HepG2 (cell line): ENCODE results near the gene SLX9. TPM values are rescaled to one million over a fixed set of nuclear protein-coding genes. Genes with fewer than 3 reads are reported as not detected.

Experiments used
- ATAC-seq: fragments of 200-7000 bp; cut with Tn5 transposase; 3 replicates; pipeline ENCODE4 v1.9.1; 2020; ENCODE audit warnings: mild to moderate bottlenecking, moderate library complexity
- BruUV-seq: library from RNA; stranded (reverse); fragments of 400-500 nt; replicated peaks from 2 replicates; lab custom pipeline; 2021; lab: Mats Ljungman, UMichigan
- CTCF ChIA-PET: fragments of 300-600 bp; formaldehyde crosslinking; extraction: SDS; loops from one replicate; lab custom pipeline; 2021; ENCODE audit warnings: low total read pairs, inconsistent platforms, low intra/inter-chr PET ratio; lab: Yijun Ruan, JAX
- POLR2A ChIA-PET: fragments of 350-600 bp; sonication (Branson Sonifier 250); formaldehyde crosslinking; loops from one replicate; lab custom pipeline; 2020; ENCODE audit warnings: antibody characterized with exemption, inconsistent platforms; lab: Yijun Ruan, JAX
- DNase-seq: peaks from one replicate; pipeline ENCODE4 v3.0.0-alpha.2; 2015; ENCODE audit warnings: low spot score
- FAIRE-seq: peaks from 3 replicates; lab custom pipeline; 2011; peaks lifted over from hg19 to GRCh38; lab: Jason Lieb, UNC
- H2AFZ ChIP-seq: one replicate; pipeline ENCODE4 v1.6.1; 2011; ENCODE audit warnings: low read length, inconsistent platforms
- H3K27ac ChIP-seq: fragments of 300-600 bp; 3 replicates; pipeline ENCODE4 v1.8.0; 2011; ENCODE audit warnings: mixed run types, mild to moderate bottlenecking, mixed read lengths, low read length, inconsistent platforms; ENCODE audit not compliant: insufficient read depth; ENCODE audit errors: extremely low read length
- H3K27me3 ChIP-seq, 2 experiments: fragments of 200-600 bp in 1 of 2; 2 replicates in 1 of 2; 3 replicates in 1 of 2; pipeline versions ENCODE4 v1.6.0 to v1.8.0; 2011; ENCODE audit warnings: low read length in 2 of 2, mild to moderate bottlenecking in 2 of 2, moderate library complexity in 2 of 2, inconsistent platforms in 1 of 2; ENCODE audit not compliant: insufficient read depth in 2 of 2, control insufficient read depth in 1 of 2
- H3K36me3 ChIP-seq, 2 experiments: fragments of 200-600 bp in 1 of 2; replicated peaks in 1 of 2; 2 replicates in 1 of 2; 3 replicates in 1 of 2; pipeline versions ENCODE4 v1.5.1 to v1.8.0; 2011; ENCODE audit warnings: low read length in 2 of 2, inconsistent platforms in 1 of 2; ENCODE audit not compliant: insufficient read depth in 2 of 2, control insufficient read depth in 1 of 2
- H3K4me1 ChIP-seq: 2 replicates; pipeline ENCODE4 v1.5.1; 2012; ENCODE audit warnings: low read length, inconsistent platforms; ENCODE audit not compliant: insufficient read depth
- H3K4me2 ChIP-seq: 2 replicates; pipeline ENCODE4 v1.6.0; 2011; ENCODE audit warnings: low read depth, low read length, inconsistent platforms
- H3K4me3 ChIP-seq, 3 experiments: fragments of 200-600 bp in 1 of 3; sonication (generic), shearing (Covaris generic) in 1 of 3; replicated peaks in 1 of 3; 2 replicates each; pipeline ENCODE4 v1.5.1; 2011 to 2016; ENCODE audit warnings: low read length in 3 of 3, inconsistent platforms in 2 of 3, low read depth in 2 of 3, mild to moderate bottlenecking in 2 of 3, control low read depth in 1 of 3, mixed read lengths in 1 of 3; ENCODE audit not compliant: insufficient read depth in 1 of 3
- H3K79me2 ChIP-seq: one replicate; pipeline ENCODE4 v1.6.1; 2011; ENCODE audit warnings: low read length, inconsistent platforms; ENCODE audit not compliant: insufficient read depth
- H3K9ac ChIP-seq: 2 replicates; pipeline ENCODE4 v1.6.0; 2011; ENCODE audit warnings: mild to moderate bottlenecking, low read depth, low read length, inconsistent platforms; ENCODE audit not compliant: insufficient read depth
- H3K9me3 ChIP-seq: 2 replicates; pipeline ENCODE4 v1.5.1; 2012; ENCODE audit warnings: mild to moderate bottlenecking, low read length
- H4K20me1 ChIP-seq: 2 replicates; pipeline ENCODE4 v1.6.0; 2011; ENCODE audit warnings: inconsistent platforms, mild to moderate bottlenecking, low read length, moderate library complexity; ENCODE audit not compliant: insufficient read depth
- AGO2 ChIP-seq: fragments of 200-400 bp; formaldehyde crosslinking; optimal IDR thresholded peaks from 2 replicates; pipeline ENCODE3; 2017; ENCODE audit warnings: mild to moderate bottlenecking, low read depth, low read length, moderate library complexity
- FOXC1 ChIP-seq: sonication (generic); formaldehyde crosslinking; IDR thresholded peaks from 2 replicates; pipeline ENCODE4 v1.8.0; 2022; ENCODE audit warnings: mild to moderate bottlenecking, missing genetic modification reagents, borderline replicate concordance
- FOXP1 ChIP-seq, 2 experiments: fragments of 450-650 bp in 1 of 2; IDR thresholded peaks; 2 replicates each; pipeline ENCODE4 v1.6.1; 2017 to 2018; ENCODE audit warnings: antibody characterized with exemption in 1 of 2
- HDAC1 ChIP-seq: sonication (generic); formaldehyde crosslinking; IDR thresholded peaks from 2 replicates; pipeline ENCODE4 v1.5.1; 2020; ENCODE audit warnings: mild to moderate bottlenecking, missing genetic modification reagents
- MNT ChIP-seq: fragments of 450-650 bp; IDR thresholded peaks from 2 replicates; pipeline ENCODE4 v1.6.1; 2016
- ZNF646 ChIP-seq: sonication (generic); formaldehyde crosslinking; IDR thresholded peaks from 2 replicates; pipeline ENCODE4 v1.9.0; 2021; ENCODE audit warnings: mild to moderate bottlenecking, missing genetic modification reagents
- WGBS: methylation state at CpG from one replicate; pipeline ENCODE4 v1.1.6; 2017; ENCODE audit warnings: low lambda C conversion rate; 5-methylcytosine and 5-hydroxymethylcytosine counted together
- in situ Hi-C: cut with HindIII; loops from 2 replicates; pipeline ENCODE4 v1.10.0; 2017; ENCODE audit warnings: low pct_unique_long_range_greater_than_20kb; ENCODE audit not compliant: extremely low pct_ligation_motif_present
- intact Hi-C: fragments of 100-400 bp; cut with micrococcal nuclease; formaldehyde crosslinking; loops from one replicate; pipeline ENCODE4 v1.10.0; 2022; ENCODE audit not compliant: unreplicated experiment
- polyA plus RNA-seq, 8 experiments: library from polyadenylated mRNA; depleted of rRNA in 3 of 8; stranded (reverse) in 7 of 8; unstranded in 1 of 8; fragments of >200 nt; fragmentation: Illumina TruSeq in 4 of 8; extraction: Trizol in 4 of 8; gene quantifications; 2 replicates each; pipeline versions ENCODE4 v1.2.1 to v1.2.3, GENCODE V29; 2011 to 2016; ENCODE audit warnings: low read depth in 4 of 8, missing spikeins in 1 of 8, mixed read lengths in 1 of 8; ENCODE audit not compliant: insufficient read depth in 1 of 8
- total RNA-seq, 5 experiments: library from RNA; depleted of rRNA; stranded (reverse); fragments of >200 nt; fragmentation: Illumina TruSeq; extraction: Trizol; gene quantifications; 2 replicates each; pipeline ENCODE4 v1.2.3, GENCODE V29; 2016; ENCODE audit warnings: low read depth in 1 of 5

SLX9 gene
- total and polyA plus RNA-seq, 2 of the 13 experiments (the other 11 are each of a cell fraction or from before 2014, with no cell fraction given): 21.0 to 47.1 TPM

GRCh38 chr21:44911068-44911383, 28.8 kb upstream of the SLX9 start:
- TF ChIP-seq ZNF646 (CRISPR knock-in tag) (peak; percentile 72), FOXP1 (IDR thresholded peaks at IDR 0.05) (peak; percentile 36; the same call in 1 of the 2 replicates), FOXP1 (CRISPR knock-in tag; IDR thresholded peaks at IDR 0.05) (no peak), MNT (peak; percentile 64), FOXC1 (CRISPR knock-in tag) (no peak), AGO2 (no peak), HDAC1 (0 out of 2 replicates have a peak, but pooled peaks have one; percentile 14)
- in situ Hi-C loops: loop anchor here (5.0 kb wide), 2 partner anchors 64 to 109 kb away; partner anchors contain the start of gene UBE2G2
- intact Hi-C loops: loop anchor here (5.0 to 10.0 kb wide), 2 partner anchors 66 to 109 kb away; partner anchors contain the start of gene UBE2G2
- Histone ChIP-seq H3K4me3 (peak overlapping the region in 1 of 3 experiments; percentile 80; a peak in 1 of 6 replicates), H3K79me2 (no peaks in the 10 kb centered on the region), H3K4me1 (peaks cover 94% of the 10 kb centered on the region), H3K9me3 (no peaks in the 10 kb centered on the region), H3K27ac (peak overlapping the region; percentile 94), H3K27me3 (no peaks in the 10 kb centered on the region), H2AFZ (no peak overlapping the region), H3K9ac (peak overlapping the region; percentile 86), H4K20me1 (no peaks in the 10 kb centered on the region), H3K36me3 (no peaks in the 10 kb centered on the region), H3K4me2 (peak overlapping the region; percentile 100)
- ATAC-seq: no peak
- no peak for DNase-seq
- ChIA-PET POLR2A (interaction anchor here (3.5 to 5.8 kb wide), 2 partner anchors 33 to 38 kb away, joined by 38 to 50 read pairs; partner anchors contain the start of gene PTTG1IP), CTCF (interaction anchor here (1.4 to 1.8 kb wide), 2 partner anchors 18 to 111 kb away, joined by 7 to 8 read pairs; no protein-coding TSS in a partner anchor)
- FAIRE-seq: peak; percentile 66
- 70% methylated on average over 6 of the region's 10 CpGs for WGBS
- no TSS peak for BruUV-seq
